Measurements from ENCODE around the gene JAKMIP3. TPM values are rescaled to one million over a fixed set of nuclear protein-coding genes. Genes with fewer than 3 reads are reported as not detected.

Gene JAKMIP3
- total RNA-seq, 1 experiment from 2014 or later: 0.17 TPM

DNA sequence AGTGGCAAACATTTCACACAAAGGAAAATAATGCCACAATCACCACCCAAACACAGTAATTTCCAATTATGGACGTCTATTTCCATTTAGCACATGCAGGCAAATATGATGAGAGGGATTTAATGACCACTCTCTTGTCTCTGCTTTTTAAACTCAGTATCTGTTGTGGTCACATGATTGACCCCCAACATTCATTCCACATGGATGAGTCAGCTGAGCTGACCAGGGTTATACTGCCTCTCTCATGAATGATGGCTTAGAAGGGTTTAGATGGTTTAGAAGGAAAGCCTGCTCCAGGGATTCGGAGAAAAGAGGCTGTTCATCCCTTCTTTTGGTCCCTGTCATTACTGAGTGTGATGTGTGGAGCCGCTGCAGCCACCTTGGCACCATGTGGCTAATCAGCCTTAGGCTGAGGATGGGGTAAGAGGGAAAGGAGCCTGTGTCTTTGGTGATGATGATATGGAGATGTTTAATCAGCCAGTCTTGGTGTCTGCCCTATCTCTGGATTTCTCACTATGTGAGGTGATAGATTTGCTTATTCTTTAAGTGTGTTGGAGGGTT is 38.2 kb upstream of the JAKMIP3 start:
- no peak for DNase-seq (ENCODE audit: low read depth, low spot score)
- Histone ChIP-seq H3K4me3 (replicated peaks in 1 of 2; ENCODE audit: low read depth in 1 of 2, low read length in 2 of 2) (no peak overlapping the region), H3K9me2 (ENCODE audit: insufficient read depth) (no peaks in the 10 kb centered on the region), H3K27ac (ENCODE audit: low read depth, low read length) (no peak overlapping the region), H3K27me3 (ENCODE audit: insufficient read depth, low read length) (no peaks in the 10 kb centered on the region), H3K4me1 (ENCODE audit: control insufficient read depth in 1 of 2, insufficient read depth in 2 of 2, low read length in 2 of 2) (peaks cover 4 to 16% of the 10 kb centered on the region in 2 experiments; a peak in 3 of 4 replicates), H4K20me1 (ENCODE audit: insufficient read depth) (no peaks in the 10 kb centered on the region), H3K79me2 (ENCODE audit: insufficient read depth, low read length) (no peaks in the 10 kb centered on the region), H3K4me2 (ENCODE audit: low read length) (no peak overlapping the region), H2AFZ (ENCODE audit: low read depth, low read length, poor library complexity, severe bottlenecking) (no peak overlapping the region), H3K9ac (ENCODE audit: low read length) (no peak overlapping the region), H3K9me3 (ENCODE audit: control insufficient read depth in 1 of 2, insufficient read depth in 1 of 2, low read depth in 1 of 2, low read length in 2 of 2) (no peaks in the 10 kb centered on the region), H3K36me3 (ENCODE audit: control insufficient read depth in 1 of 2, insufficient read depth in 2 of 2, low read length in 2 of 2) (no peaks in the 10 kb centered on the region)
- TF ChIP-seq CBX3 (IDR thresholded peaks at IDR 0.05; ENCODE audit: low read depth) (no peak), CTCF (IDR thresholded peaks at IDR 0.05 in 2 of 3, conservative IDR thresholded peaks at IDR 0.05 in 1 of 3; ENCODE audit: borderline replicate concordance in 1 of 3, insufficient read depth in 1 of 3, low read depth in 2 of 3, low read length in 2 of 3) (no peak), FOSL1 (IDR thresholded peaks at IDR 0.05; ENCODE audit: low read depth) (no peak), TCF7L2 (IDR thresholded peaks at IDR 0.05; ENCODE audit: borderline replicate concordance, extremely low read depth, insufficient read depth, insufficient read length) (no peak), RAD21 (IDR thresholded peaks at IDR 0.05; ENCODE audit: low read depth) (no peak), JUND (IDR thresholded peaks at IDR 0.05) (no peak), EZH2phosphoT487 (IDR thresholded peaks at IDR 0.05; ENCODE audit: borderline replicate concordance) (no peak), SIN3A (IDR thresholded peaks at IDR 0.05; ENCODE audit: low read depth) (no peak), ZFX (IDR thresholded peaks at IDR 0.05) (no peak), POLR2A (IDR thresholded peaks at IDR 0.05; ENCODE audit: borderline replicate concordance, extremely low read depth, insufficient read depth, insufficient read length) (no peak), MAX (IDR thresholded peaks at IDR 0.05) (no peak), EGR1 (IDR thresholded peaks at IDR 0.05; ENCODE audit: low read depth) (no peak), ZNF274 (IDR thresholded peaks at IDR 0.05; ENCODE audit: low read depth, low read length) (no peak)
- TF ChIP-seq, protein P1, sequence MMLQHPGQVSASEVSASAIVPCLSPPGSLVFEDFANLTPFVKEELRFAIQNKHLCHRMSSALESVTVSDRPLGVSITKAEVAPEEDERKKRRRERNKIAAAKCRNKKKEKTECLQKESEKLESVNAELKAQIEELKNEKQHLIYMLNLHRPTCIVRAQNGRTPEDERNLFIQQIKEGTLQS (IDR thresholded peaks at IDR 0.05): no peak
- RAD21 ChIA-PET (ENCODE audit: low non-redundant PET in 1 of 2, low total read pairs in 2 of 2, uncharacterized antibody in 2 of 2, unreplicated experiment in 2 of 2): no interaction called here
- intact Hi-C loops (cut with micrococcal nuclease): no loop called here
- ATAC-seq: no peak; the same call in 1 of the 2 replicates
- CTCF ChIA-PET: no interaction called here
- BruUV-seq (replicated peaks): no TSS peak
- POLR2A ChIA-PET: no interaction called here
